GM23338 (cell line): ENCODE data around the gene QSOX1. TPM values are rescaled to one million over a fixed set of nuclear protein-coding genes. Genes with fewer than 3 reads are reported as not detected.

Source experiments
- ATAC-seq: fragments of 200-7000 bp; cut with Tn5 transposase; 3 replicates; pipeline ENCODE4 v1.9.1; 2020
- DNase-seq: peaks from one replicate; pipeline ENCODE4 v3.0.0-alpha.2; 2015; ENCODE audit warnings: low spot score
- H2AFZ ChIP-seq: fragments of 200-600 bp; sonication (generic); 2 replicates; pipeline ENCODE4 v1.8.0; 2016; ENCODE audit warnings: antibody characterized with exemption, mild to moderate bottlenecking, moderate library complexity
- H3F3A ChIP-seq: fragments of 200-600 bp; sonication (generic); replicated peaks from 2 replicates; pipeline ENCODE4 v1.8.0; 2017; ENCODE audit warnings: antibody characterized with exemption, mixed run types, low read depth
- H3K27ac ChIP-seq: fragments of 200-600 bp; sonication (generic); 2 replicates; pipeline ENCODE4 v1.6.1; 2016; ENCODE audit warnings: low read depth
- H3K27me3 ChIP-seq: fragments of 200-600 bp; sonication (generic); 2 replicates; pipeline ENCODE4 v1.8.0; 2016; ENCODE audit warnings: mild to moderate bottlenecking, mixed run types, moderate library complexity; ENCODE audit not compliant: insufficient read depth
- H3K36me3 ChIP-seq: fragments of 200-600 bp; sonication (generic); 2 replicates; pipeline ENCODE4 v1.8.0; 2016; ENCODE audit warnings: mild to moderate bottlenecking; ENCODE audit not compliant: insufficient read depth
- H3K4me1 ChIP-seq: fragments of 200-600 bp; sonication (generic); 2 replicates; pipeline ENCODE4 v1.8.0; 2016; ENCODE audit warnings: mild to moderate bottlenecking, moderate library complexity; ENCODE audit not compliant: insufficient read depth
- H3K4me2 ChIP-seq: fragments of 200-600 bp; sonication (generic); 2 replicates; pipeline ENCODE4 v1.7.1; 2017; ENCODE audit warnings: mixed run types
- H3K4me3 ChIP-seq: fragments of 200-600 bp; sonication (generic); 2 replicates; pipeline ENCODE4 v1.6.1; 2016; ENCODE audit warnings: mixed run types
- H3K79me2 ChIP-seq: fragments of 200-600 bp; sonication (generic); replicated peaks from 2 replicates; pipeline ENCODE4 v1.8.0; 2017; ENCODE audit warnings: mild to moderate bottlenecking; ENCODE audit not compliant: insufficient read depth
- H3K9me2 ChIP-seq: fragments of 200-600 bp; sonication (generic); 2 replicates; pipeline ENCODE4 v1.8.0; 2017; ENCODE audit not compliant: insufficient read depth
- H4K20me1 ChIP-seq: fragments of 200-600 bp; sonication (generic); replicated peaks from 2 replicates; pipeline ENCODE4 v1.8.0; 2017; ENCODE audit warnings: mild to moderate bottlenecking; ENCODE audit not compliant: insufficient read depth
- H3K27ac Mint-ChIP-seq: 2 replicates; pipeline ENCODE4 v1.8.0; 2020; ENCODE audit warnings: inconsistent platforms, mild to moderate bottlenecking, moderate library complexity, mixed read lengths
- H3K27me3 Mint-ChIP-seq: 3 replicates; pipeline ENCODE4 v1.8.0; 2022; ENCODE audit warnings: low read depth, mild to moderate bottlenecking, moderate library complexity, mixed read lengths, inconsistent platforms; ENCODE audit not compliant: insufficient read depth, poor library complexity
- H3K36me3 Mint-ChIP-seq: 3 replicates; pipeline ENCODE4 v1.8.0; 2021; ENCODE audit warnings: low read depth, mild to moderate bottlenecking, inconsistent platforms, moderate library complexity, mixed read lengths
- H3K4me1 Mint-ChIP-seq: 3 replicates; pipeline ENCODE4 v1.8.0; 2020; ENCODE audit warnings: mild to moderate bottlenecking, inconsistent platforms, mixed read lengths
- H3K4me3 Mint-ChIP-seq: 3 replicates; pipeline ENCODE4 v1.8.0; 2021; ENCODE audit warnings: moderate library complexity, mild to moderate bottlenecking, inconsistent platforms, mixed read lengths
- H3K9me3 Mint-ChIP-seq: 3 replicates; pipeline ENCODE4 v1.8.0; 2020; ENCODE audit warnings: moderate library complexity, mild to moderate bottlenecking, inconsistent platforms, mixed read lengths
- CREB1 ChIP-seq: fragments of 250-450 bp; sonication (Bioruptor Pico); IDR thresholded peaks from 2 replicates; pipeline ENCODE4 v1.5.0; 2020; ENCODE audit warnings: low read depth, mild to moderate bottlenecking, moderate library complexity
- EZH2 ChIP-seq: fragments of 200-600 bp; sonication (generic); IDR thresholded peaks from one replicate; pipeline ENCODE4 v1.8.0; 2017; ENCODE audit warnings: antibody characterized with exemption, mild to moderate bottlenecking, low read depth; ENCODE audit not compliant: unreplicated experiment
- EZH2phosphoT487 ChIP-seq: fragments of 200-600 bp; sonication (generic); IDR thresholded peaks from one replicate; pipeline ENCODE4 v1.8.1; 2018; ENCODE audit warnings: antibody characterized with exemption; ENCODE audit not compliant: unreplicated experiment
- JUNB ChIP-seq: IDR thresholded peaks from one replicate; pipeline ENCODE4 v1.6.1; 2016; ENCODE audit warnings: antibody characterized with exemption; ENCODE audit not compliant: unreplicated experiment
- NANOG ChIP-seq: IDR thresholded peaks from 2 replicates; pipeline ENCODE4 v1.6.1; 2016; ENCODE audit warnings: antibody characterized with exemption, borderline replicate concordance
- POLR2AphosphoS5 ChIP-seq: IDR thresholded peaks from 2 replicates; pipeline ENCODE4 v1.6.1; 2016; ENCODE audit warnings: antibody characterized with exemption, low read depth
- STAT1 ChIP-seq: IDR thresholded peaks from one replicate; pipeline ENCODE4 v1.6.1; 2016; ENCODE audit warnings: antibody characterized with exemption; ENCODE audit not compliant: unreplicated experiment
- ZNF114 ChIP-seq: fragments of 250-450 bp; sonication (Bioruptor Pico); IDR thresholded peaks from 2 replicates; pipeline ENCODE4 v1.5.0; 2020; ENCODE audit warnings: mild to moderate bottlenecking, moderate library complexity
- ZNF331 ChIP-seq: fragments of 250-450 bp; sonication (Bioruptor Pico); IDR thresholded peaks from 2 replicates; pipeline ENCODE4 v1.5.0; 2020; ENCODE audit warnings: low read depth, mild to moderate bottlenecking, moderate library complexity
- polyA plus RNA-seq: library from polyadenylated mRNA; unstranded; fragments of >200 nt; fragmentation: Nextera tagmentation; extraction: Ambion mirVana; gene quantifications from 2 replicates; pipeline ENCODE4 v1.2.1, GENCODE V29; 2016
- total RNA-seq: library from RNA; depleted of rRNA; stranded (reverse); fragments of >200 nt; shearing (Covaris generic); gene quantifications from 2 replicates; pipeline ENCODE4 v1.2.3, GENCODE V29; 2014
- TF ChIP-seq, protein P1 (sequence below): IDR thresholded peaks from one replicate; pipeline ENCODE4 v1.6.1; 2018; ENCODE audit warnings: antibody characterized with exemption; ENCODE audit not compliant: unreplicated experiment
- TF ChIP-seq, protein P2 (sequence below): fragments of 250-450 bp; sonication (Bioruptor Pico); IDR thresholded peaks from 2 replicates; pipeline ENCODE4 v1.5.0; 2020; ENCODE audit warnings: mild to moderate bottlenecking, moderate library complexity
- TF ChIP-seq, protein P3 (sequence below), 2 experiments: fragments of 200-600 bp in 1 of 2; sonication (generic) in 1 of 2; conservative IDR thresholded peaks; 2 replicates each; pipeline versions ENCODE4 v1.5.1 to v1.6.1; 2016 to 2017; ENCODE audit warnings: antibody characterized with exemption in 2 of 2, low read depth in 2 of 2, mild to moderate bottlenecking in 2 of 2, moderate library complexity in 1 of 2
- TF ChIP-seq, protein P4 (sequence below): IDR thresholded peaks from 2 replicates; pipeline ENCODE4 v1.6.1; 2016; ENCODE audit warnings: antibody characterized with exemption

QSOX1 gene
- total and polyA plus RNA-seq, 2 experiments from 2014 or later: 47.8 to 119 TPM

GRCh38 chr1:180248176-180248575, 93.5 kb downstream of the QSOX1 start:
- ATAC-seq: no peak
- Histone ChIP-seq H3K4me2 (no peak overlapping the region), H3K36me3 (no peaks in the 10 kb centered on the region), H3K4me1 (peaks cover 22% of the 10 kb centered on the region), H3K4me3 (no peak overlapping the region), H3F3A (0 out of 2 replicates have a peak, but pooled peaks cover 2% of the 10 kb centered on the region), H2AFZ (no peak overlapping the region), H4K20me1 (0 out of 2 replicates have a peak, but pooled peaks cover 3% of the 10 kb centered on the region), H3K27ac (no peak overlapping the region), H3K9me2 (no peaks in the 10 kb centered on the region), H3K79me2 (no peaks in the 10 kb centered on the region), H3K27me3 (no peaks in the 10 kb centered on the region)
- Mint-ChIP-seq H3K4me3 (no peak overlapping the region), H3K36me3 (no peaks in the 10 kb centered on the region; the same call in 2 of the 3 replicates), H3K9me3 (no peaks in the 10 kb centered on the region), H3K27ac (no peak overlapping the region), H3K4me1 (peaks cover 46% of the 10 kb centered on the region), H3K27me3 (peaks cover 22% of the 10 kb centered on the region)
- no peak for DNase-seq
- TF ChIP-seq EZH2 (no peak), EZH2phosphoT487 (no peak), ZNF114 (CRISPR knock-in tag) (no peak), POLR2AphosphoS5 (no peak), NANOG (no peak), JUNB (no peak), ZNF331 (no peak), STAT1 (no peak), CREB1 (no peak)
- TF ChIP-seq, protein P1, sequence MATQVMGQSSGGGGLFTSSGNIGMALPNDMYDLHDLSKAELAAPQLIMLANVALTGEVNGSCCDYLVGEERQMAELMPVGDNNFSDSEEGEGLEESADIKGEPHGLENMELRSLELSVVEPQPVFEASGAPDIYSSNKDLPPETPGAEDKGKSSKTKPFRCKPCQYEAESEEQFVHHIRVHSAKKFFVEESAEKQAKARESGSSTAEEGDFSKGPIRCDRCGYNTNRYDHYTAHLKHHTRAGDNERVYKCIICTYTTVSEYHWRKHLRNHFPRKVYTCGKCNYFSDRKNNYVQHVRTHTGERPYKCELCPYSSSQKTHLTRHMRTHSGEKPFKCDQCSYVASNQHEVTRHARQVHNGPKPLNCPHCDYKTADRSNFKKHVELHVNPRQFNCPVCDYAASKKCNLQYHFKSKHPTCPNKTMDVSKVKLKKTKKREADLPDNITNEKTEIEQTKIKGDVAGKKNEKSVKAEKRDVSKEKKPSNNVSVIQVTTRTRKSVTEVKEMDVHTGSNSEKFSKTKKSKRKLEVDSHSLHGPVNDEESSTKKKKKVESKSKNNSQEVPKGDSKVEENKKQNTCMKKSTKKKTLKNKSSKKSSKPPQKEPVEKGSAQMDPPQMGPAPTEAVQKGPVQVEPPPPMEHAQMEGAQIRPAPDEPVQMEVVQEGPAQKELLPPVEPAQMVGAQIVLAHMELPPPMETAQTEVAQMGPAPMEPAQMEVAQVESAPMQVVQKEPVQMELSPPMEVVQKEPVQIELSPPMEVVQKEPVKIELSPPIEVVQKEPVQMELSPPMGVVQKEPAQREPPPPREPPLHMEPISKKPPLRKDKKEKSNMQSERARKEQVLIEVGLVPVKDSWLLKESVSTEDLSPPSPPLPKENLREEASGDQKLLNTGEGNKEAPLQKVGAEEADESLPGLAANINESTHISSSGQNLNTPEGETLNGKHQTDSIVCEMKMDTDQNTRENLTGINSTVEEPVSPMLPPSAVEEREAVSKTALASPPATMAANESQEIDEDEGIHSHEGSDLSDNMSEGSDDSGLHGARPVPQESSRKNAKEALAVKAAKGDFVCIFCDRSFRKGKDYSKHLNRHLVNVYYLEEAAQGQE: no peak
- TF ChIP-seq, protein P2, sequence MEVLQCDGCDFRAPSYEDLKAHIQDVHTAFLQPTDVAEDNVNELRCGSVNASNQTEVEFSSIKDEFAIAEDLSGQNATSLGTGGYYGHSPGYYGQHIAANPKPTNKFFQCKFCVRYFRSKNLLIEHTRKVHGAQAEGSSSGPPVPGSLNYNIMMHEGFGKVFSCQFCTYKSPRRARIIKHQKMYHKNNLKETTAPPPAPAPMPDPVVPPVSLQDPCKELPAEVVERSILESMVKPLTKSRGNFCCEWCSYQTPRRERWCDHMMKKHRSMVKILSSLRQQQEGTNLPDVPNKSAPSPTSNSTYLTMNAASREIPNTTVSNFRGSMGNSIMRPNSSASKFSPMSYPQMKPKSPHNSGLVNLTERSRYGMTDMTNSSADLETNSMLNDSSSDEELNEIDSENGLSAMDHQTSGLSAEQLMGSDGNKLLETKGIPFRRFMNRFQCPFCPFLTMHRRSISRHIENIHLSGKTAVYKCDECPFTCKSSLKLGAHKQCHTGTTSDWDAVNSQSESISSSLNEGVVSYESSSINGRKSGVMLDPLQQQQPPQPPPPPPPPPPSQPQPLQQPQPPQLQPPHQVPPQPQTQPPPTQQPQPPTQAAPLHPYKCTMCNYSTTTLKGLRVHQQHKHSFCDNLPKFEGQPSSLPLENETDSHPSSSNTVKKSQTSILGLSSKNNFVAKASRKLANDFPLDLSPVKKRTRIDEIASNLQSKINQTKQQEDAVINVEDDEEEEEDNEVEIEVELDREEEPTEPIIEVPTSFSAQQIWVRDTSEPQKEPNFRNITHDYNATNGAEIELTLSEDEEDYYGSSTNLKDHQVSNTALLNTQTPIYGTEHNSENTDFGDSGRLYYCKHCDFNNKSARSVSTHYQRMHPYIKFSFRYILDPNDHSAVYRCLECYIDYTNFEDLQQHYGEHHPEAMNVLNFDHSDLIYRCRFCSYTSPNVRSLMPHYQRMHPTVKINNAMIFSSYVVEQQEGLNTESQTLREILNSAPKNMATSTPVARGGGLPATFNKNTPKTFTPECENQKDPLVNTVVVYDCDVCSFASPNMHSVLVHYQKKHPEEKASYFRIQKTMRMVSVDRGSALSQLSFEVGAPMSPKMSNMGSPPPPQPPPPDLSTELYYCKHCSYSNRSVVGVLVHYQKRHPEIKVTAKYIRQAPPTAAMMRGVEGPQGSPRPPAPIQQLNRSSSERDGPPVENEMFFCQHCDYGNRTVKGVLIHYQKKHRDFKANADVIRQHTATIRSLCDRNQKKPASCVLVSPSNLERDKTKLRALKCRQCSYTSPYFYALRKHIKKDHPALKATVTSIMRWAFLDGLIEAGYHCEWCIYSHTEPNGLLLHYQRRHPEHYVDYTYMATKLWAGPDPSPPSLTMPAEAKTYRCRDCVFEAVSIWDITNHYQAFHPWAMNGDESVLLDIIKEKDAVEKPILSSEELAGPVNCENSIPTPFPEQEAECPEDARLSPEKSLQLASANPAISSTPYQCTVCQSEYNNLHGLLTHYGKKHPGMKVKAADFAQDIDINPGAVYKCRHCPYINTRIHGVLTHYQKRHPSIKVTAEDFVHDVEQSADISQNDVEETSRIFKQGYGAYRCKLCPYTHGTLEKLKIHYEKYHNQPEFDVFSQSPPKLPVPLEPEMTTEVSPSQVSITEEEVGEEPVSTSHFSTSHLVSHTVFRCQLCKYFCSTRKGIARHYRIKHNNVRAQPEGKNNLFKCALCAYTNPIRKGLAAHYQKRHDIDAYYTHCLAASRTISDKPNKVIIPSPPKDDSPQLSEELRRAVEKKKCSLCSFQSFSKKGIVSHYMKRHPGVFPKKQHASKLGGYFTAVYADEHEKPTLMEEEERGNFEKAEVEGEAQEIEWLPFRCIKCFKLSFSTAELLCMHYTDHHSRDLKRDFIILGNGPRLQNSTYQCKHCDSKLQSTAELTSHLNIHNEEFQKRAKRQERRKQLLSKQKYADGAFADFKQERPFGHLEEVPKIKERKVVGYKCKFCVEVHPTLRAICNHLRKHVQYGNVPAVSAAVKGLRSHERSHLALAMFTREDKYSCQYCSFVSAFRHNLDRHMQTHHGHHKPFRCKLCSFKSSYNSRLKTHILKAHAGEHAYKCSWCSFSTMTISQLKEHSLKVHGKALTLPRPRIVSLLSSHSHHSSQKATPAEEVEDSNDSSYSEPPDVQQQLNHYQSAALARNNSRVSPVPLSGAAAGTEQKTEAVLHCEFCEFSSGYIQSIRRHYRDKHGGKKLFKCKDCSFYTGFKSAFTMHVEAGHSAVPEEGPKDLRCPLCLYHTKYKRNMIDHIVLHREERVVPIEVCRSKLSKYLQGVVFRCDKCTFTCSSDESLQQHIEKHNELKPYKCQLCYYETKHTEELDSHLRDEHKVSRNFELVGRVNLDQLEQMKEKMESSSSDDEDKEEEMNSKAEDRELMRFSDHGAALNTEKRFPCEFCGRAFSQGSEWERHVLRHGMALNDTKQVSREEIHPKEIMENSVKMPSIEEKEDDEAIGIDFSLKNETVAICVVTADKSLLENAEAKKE (CRISPR knock-in tag): no peak
- TF ChIP-seq, protein P3, sequence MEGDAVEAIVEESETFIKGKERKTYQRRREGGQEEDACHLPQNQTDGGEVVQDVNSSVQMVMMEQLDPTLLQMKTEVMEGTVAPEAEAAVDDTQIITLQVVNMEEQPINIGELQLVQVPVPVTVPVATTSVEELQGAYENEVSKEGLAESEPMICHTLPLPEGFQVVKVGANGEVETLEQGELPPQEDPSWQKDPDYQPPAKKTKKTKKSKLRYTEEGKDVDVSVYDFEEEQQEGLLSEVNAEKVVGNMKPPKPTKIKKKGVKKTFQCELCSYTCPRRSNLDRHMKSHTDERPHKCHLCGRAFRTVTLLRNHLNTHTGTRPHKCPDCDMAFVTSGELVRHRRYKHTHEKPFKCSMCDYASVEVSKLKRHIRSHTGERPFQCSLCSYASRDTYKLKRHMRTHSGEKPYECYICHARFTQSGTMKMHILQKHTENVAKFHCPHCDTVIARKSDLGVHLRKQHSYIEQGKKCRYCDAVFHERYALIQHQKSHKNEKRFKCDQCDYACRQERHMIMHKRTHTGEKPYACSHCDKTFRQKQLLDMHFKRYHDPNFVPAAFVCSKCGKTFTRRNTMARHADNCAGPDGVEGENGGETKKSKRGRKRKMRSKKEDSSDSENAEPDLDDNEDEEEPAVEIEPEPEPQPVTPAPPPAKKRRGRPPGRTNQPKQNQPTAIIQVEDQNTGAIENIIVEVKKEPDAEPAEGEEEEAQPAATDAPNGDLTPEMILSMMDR (conservative IDR thresholded peaks at IDR 0.05; ENCODE audit: low read depth in 2 of 2): no peak
- TF ChIP-seq, protein P4, sequence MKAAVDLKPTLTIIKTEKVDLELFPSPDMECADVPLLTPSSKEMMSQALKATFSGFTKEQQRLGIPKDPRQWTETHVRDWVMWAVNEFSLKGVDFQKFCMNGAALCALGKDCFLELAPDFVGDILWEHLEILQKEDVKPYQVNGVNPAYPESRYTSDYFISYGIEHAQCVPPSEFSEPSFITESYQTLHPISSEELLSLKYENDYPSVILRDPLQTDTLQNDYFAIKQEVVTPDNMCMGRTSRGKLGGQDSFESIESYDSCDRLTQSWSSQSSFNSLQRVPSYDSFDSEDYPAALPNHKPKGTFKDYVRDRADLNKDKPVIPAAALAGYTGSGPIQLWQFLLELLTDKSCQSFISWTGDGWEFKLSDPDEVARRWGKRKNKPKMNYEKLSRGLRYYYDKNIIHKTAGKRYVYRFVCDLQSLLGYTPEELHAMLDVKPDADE: no peak
